HCT116 (cell line): ENCODE results near the gene AURKAIP1. TPM values are rescaled to one million over a fixed set of nuclear protein-coding genes. Genes with fewer than 3 reads are reported as not detected.

Experiments
- ATAC-seq: fragments of 200-7000 bp; cut with Tn5 transposase; 2 replicates; pipeline ENCODE4 v1.9.1; 2020; ENCODE audit warnings: mild to moderate bottlenecking, moderate library complexity
- BruUV-seq: library from RNA; stranded (reverse); fragments of 400-500 nt; replicated peaks from 2 replicates; lab custom pipeline; 2021; lab: Mats Ljungman, UMichigan
- CTCF ChIA-PET: fragments of 300-600 bp; sonication (Branson Sonifier 250); formaldehyde crosslinking; loops from one replicate; lab custom pipeline; 2021; ENCODE audit warnings: antibody characterized with exemption; lab: Charles Lee
- POLR2A ChIA-PET: fragments of 300-600, 350-600 bp; sonication (Branson Sonifier 250); formaldehyde crosslinking; loops from one replicate; lab custom pipeline; 2021; ENCODE audit warnings: antibody characterized with exemption; lab: Charles Lee
- RAD21 ChIA-PET, 2 experiments: fragments of 300-600 bp; sonication (Branson Sonifier 250); formaldehyde crosslinking; loops; one replicate each; lab custom pipeline; 2023; ENCODE audit warnings: low total read pairs in 2 of 2; ENCODE audit not compliant: uncharacterized antibody in 2 of 2, unreplicated experiment in 2 of 2, low non-redundant PET in 1 of 2; lab: Charles Lee
- DNase-seq: peaks from one replicate; pipeline ENCODE4 v3.0.0-alpha.2; 2010; ENCODE audit warnings: low read depth, low spot score
- H2AFZ ChIP-seq: fragments of 200-600 bp; shearing (Covaris generic), sonication (generic); 2 replicates; pipeline ENCODE4 v1.6.1; 2017; ENCODE audit warnings: low read depth, mixed run types, mixed read lengths, antibody characterized with exemption, low read length; ENCODE audit not compliant: poor library complexity, severe bottlenecking
- H3K27ac ChIP-seq: 2 replicates; pipeline ENCODE4 v1.5.1; 2012; ENCODE audit warnings: low read depth, low read length
- H3K27me3 ChIP-seq: fragments of 200-600 bp; sonication (generic); 2 replicates; pipeline ENCODE4 v1.6.1; 2016; ENCODE audit warnings: mixed run types, low read length, mixed read lengths; ENCODE audit not compliant: insufficient read depth
- H3K36me3 ChIP-seq, 2 experiments: fragments of 200-500 bp in 1 of 2; fragments of 200-600 bp in 1 of 2; sonication (Bioruptor generic) in 1 of 2; sonication (generic) in 1 of 2; 2 replicates each; pipeline versions ENCODE4 v1.5.1 to v1.6.1; 2014 to 2016; ENCODE audit warnings: low read length in 2 of 2, inconsistent platforms in 1 of 2, mixed read lengths in 1 of 2, mixed run types in 1 of 2; ENCODE audit not compliant: insufficient read depth in 2 of 2, control insufficient read depth in 1 of 2
- H3K4me1 ChIP-seq, 2 experiments: fragments of 200-600 bp in 1 of 2; sonication (generic) in 1 of 2; 2 replicates each; pipeline versions ENCODE4 v1.5.1 to v1.6.1; 2012 to 2017; ENCODE audit warnings: low read length in 2 of 2, inconsistent platforms in 1 of 2, mild to moderate bottlenecking in 1 of 2, mixed read lengths in 1 of 2, mixed run types in 1 of 2, moderate library complexity in 1 of 2; ENCODE audit not compliant: insufficient read depth in 2 of 2, control insufficient read depth in 1 of 2
- H3K4me2 ChIP-seq: fragments of 200-600 bp; sonication (generic); 2 replicates; pipeline ENCODE4 v1.6.1; 2017; ENCODE audit warnings: mixed run types, low read length, mixed read lengths
- H3K4me3 ChIP-seq, 2 experiments: fragments of 200-600 bp in 1 of 2; sonication (generic) in 1 of 2; replicated peaks in 1 of 2; 2 replicates each; pipeline ENCODE4 v1.5.1; 2011 to 2016; ENCODE audit warnings: low read length in 2 of 2, control low read depth in 1 of 2, low read depth in 1 of 2, mild to moderate bottlenecking in 1 of 2, mixed read lengths in 1 of 2, mixed run types in 1 of 2
- H3K79me2 ChIP-seq: fragments of 200-600 bp; sonication (generic); 2 replicates; pipeline ENCODE4 v1.6.1; 2017; ENCODE audit warnings: mild to moderate bottlenecking, mixed run types, low read length, moderate library complexity, mixed read lengths; ENCODE audit not compliant: insufficient read depth
- H3K9ac ChIP-seq: fragments of 200-600 bp; sonication (generic); 2 replicates; pipeline ENCODE4 v1.6.1; 2016; ENCODE audit warnings: low read length, mixed read lengths
- H3K9me2 ChIP-seq: fragments of 200-600 bp; sonication (generic), shearing (Covaris generic); 2 replicates; pipeline ENCODE4 v1.6.1; 2017; ENCODE audit warnings: mixed run types, mild to moderate bottlenecking, moderate library complexity; ENCODE audit not compliant: insufficient read depth
- H3K9me3 ChIP-seq, 2 experiments: fragments of 200-500 bp in 1 of 2; fragments of 200-600 bp in 1 of 2; sonication (Bioruptor generic) in 1 of 2; sonication (generic) in 1 of 2; 2 replicates each; pipeline ENCODE4 v1.6.1; 2014 to 2017; ENCODE audit warnings: low read length in 2 of 2, mixed read lengths in 2 of 2, inconsistent platforms in 1 of 2, low read depth in 1 of 2, mild to moderate bottlenecking in 1 of 2, mixed run types in 1 of 2, moderate library complexity in 1 of 2; ENCODE audit not compliant: control insufficient read depth in 1 of 2, insufficient read depth in 1 of 2
- H4K20me1 ChIP-seq: fragments of 200-600 bp; sonication (generic), shearing (Covaris generic); 2 replicates; pipeline ENCODE4 v1.6.1; 2017; ENCODE audit warnings: mixed run types, mild to moderate bottlenecking, moderate library complexity; ENCODE audit not compliant: insufficient read depth
- CEBPB ChIP-seq: IDR thresholded peaks from 2 replicates; pipeline ENCODE4 v1.6.1; 2012; ENCODE audit warnings: low read depth
- ELF1 ChIP-seq: IDR thresholded peaks from 2 replicates; pipeline ENCODE4 v1.6.1; 2012; ENCODE audit warnings: low read depth, borderline replicate concordance
- EZH2 ChIP-seq: fragments of 200-600 bp; sonication (generic); IDR thresholded peaks from 2 replicates; pipeline ENCODE4 v1.6.1; 2017; ENCODE audit warnings: antibody characterized with exemption, mixed run types
- EZH2phosphoT487 ChIP-seq: fragments of 200-600 bp; IDR thresholded peaks from 2 replicates; pipeline ENCODE4 v1.6.1; 2018; ENCODE audit warnings: antibody characterized with exemption, borderline replicate concordance
- POLR2A ChIP-seq: IDR thresholded peaks from 2 replicates; pipeline ENCODE4 v1.7.0; 2011; ENCODE audit warnings: borderline replicate concordance; ENCODE audit not compliant: insufficient read depth, insufficient read length; ENCODE audit errors: extremely low read depth
- POLR2AphosphoS5 ChIP-seq: IDR thresholded peaks from 2 replicates; pipeline ENCODE4 v1.6.1; 2011; ENCODE audit warnings: mild to moderate bottlenecking, low read depth, low read length, moderate library complexity
- RAD21 ChIP-seq: IDR thresholded peaks from 2 replicates; pipeline ENCODE4 v1.6.1; 2012; ENCODE audit warnings: low read depth, mild to moderate bottlenecking
- SIN3A ChIP-seq: IDR thresholded peaks from 2 replicates; pipeline ENCODE4 v1.6.1; 2012; ENCODE audit warnings: low read depth
- SP1 ChIP-seq: IDR thresholded peaks from 2 replicates; pipeline ENCODE4 v1.6.1; 2012; ENCODE audit warnings: low read depth
- TCF7L2 ChIP-seq: IDR thresholded peaks from 2 replicates; pipeline ENCODE4 v1.7.0; 2011; ENCODE audit warnings: borderline replicate concordance, inconsistent platforms; ENCODE audit not compliant: insufficient read depth, insufficient read length; ENCODE audit errors: extremely low read depth
- YY1 ChIP-seq: IDR thresholded peaks from 2 replicates; pipeline ENCODE4 v1.6.1; 2011; ENCODE audit warnings: low read length, low read depth, moderate library complexity, mild to moderate bottlenecking; ENCODE audit not compliant: insufficient replicate concordance; ENCODE audit errors: extremely low read depth
- ZNF274 ChIP-seq: fragments of 200-500 bp; sonication (Bioruptor generic); IDR thresholded peaks from 2 replicates; pipeline ENCODE4 v1.6.1; 2014; ENCODE audit warnings: mild to moderate bottlenecking, low read depth, low read length, inconsistent platforms
- intact Hi-C: fragments of 100-400 bp; cut with micrococcal nuclease; formaldehyde crosslinking; loops from 2 replicates; pipeline ENCODE4 v1.10.0; 2022
- total RNA-seq: library from RNA; stranded (reverse); gene quantifications from one replicate; pipeline ENCODE4 v1.2.1, GENCODE V29; 2021; ENCODE audit not compliant: unreplicated experiment
- TF ChIP-seq, protein P1 (sequence below): IDR thresholded peaks from 2 replicates; pipeline ENCODE4 v1.6.1; 2012
- TF ChIP-seq, protein P2 (sequence below), 3 experiments: fragments of 200-600 bp in 1 of 3; sonication (generic) in 1 of 3; IDR thresholded peaks in 2 of 3; conservative IDR thresholded peaks in 1 of 3; 2 replicates each; pipeline ENCODE4 v1.5.1; 2012 to 2017; ENCODE audit warnings: low read depth in 2 of 3, low read length in 2 of 3, antibody characterized with exemption in 1 of 3, borderline replicate concordance in 1 of 3, control low read depth in 1 of 3, mild to moderate bottlenecking in 1 of 3, mixed read lengths in 1 of 3, mixed run types in 1 of 3, moderate library complexity in 1 of 3; ENCODE audit not compliant: insufficient read depth in 1 of 3
- TF ChIP-seq, protein P3 (sequence below): IDR thresholded peaks from 2 replicates; pipeline ENCODE4 v1.6.1; 2012
- TF ChIP-seq, protein P4 (sequence below): IDR thresholded peaks from 2 replicates; pipeline ENCODE4 v1.6.1; 2011; ENCODE audit warnings: mild to moderate bottlenecking, low read length, moderate library complexity; ENCODE audit not compliant: insufficient replicate concordance; ENCODE audit errors: extremely low read depth

Gene AURKAIP1
- total RNA-seq, 1 experiment from 2014 or later = 200 TPM

DNA sequence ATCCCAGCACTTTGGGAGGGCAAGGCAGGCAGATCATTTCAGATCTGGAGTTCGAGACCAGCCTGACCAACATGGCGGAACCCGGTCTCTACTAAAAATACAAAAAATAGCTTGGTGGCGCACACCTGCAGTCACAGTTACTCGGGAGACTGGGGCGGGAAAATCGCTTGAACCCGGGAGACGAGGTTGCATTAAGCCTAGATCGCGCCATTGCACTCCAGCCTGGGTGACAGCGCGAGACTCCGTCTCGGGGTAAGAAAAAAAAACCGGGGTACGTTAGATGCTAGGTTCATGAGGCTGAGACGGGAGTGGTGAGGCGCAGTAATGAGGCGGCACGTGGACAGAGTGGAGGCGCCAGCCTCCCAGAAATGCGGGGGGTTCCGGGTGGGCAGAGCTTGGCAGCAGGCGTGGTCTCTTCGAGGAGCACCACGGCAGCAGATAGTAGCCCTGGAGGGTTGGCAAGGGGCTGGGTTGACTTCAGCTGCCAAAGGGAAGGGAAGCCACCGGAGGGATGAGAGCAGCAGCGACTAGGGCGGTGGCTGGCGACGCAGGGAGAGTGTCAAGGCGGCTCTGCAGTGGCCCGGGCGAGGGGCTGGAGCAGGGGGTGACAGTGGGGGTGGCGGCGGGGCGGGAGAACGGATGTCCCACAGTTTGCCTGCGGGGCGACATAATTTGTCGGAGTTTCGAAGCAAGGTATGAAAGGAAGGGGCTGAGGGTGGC lies 31.3 kb upstream of the AURKAIP1 start:
- ChIA-PET POLR2A (interaction anchor here (2.0 kb wide), 1 partner anchor 7 kb away, joined by 7 read pairs; the partner anchor contains the start of gene CCNL2), RAD21 (interaction anchor here in 1 of 2 experiments (1.4 kb wide), 1 partner anchor 28 kb away, joined by 3 read pairs; no protein-coding TSS in a partner anchor), CTCF (no interaction called here)
- ATAC-seq (peak; percentile 8), DNase-seq (no peak)
- TF ChIP-seq, protein P1, sequence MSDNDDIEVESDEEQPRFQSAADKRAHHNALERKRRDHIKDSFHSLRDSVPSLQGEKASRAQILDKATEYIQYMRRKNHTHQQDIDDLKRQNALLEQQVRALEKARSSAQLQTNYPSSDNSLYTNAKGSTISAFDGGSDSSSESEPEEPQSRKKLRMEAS = no peak
- TF ChIP-seq, protein P2, sequence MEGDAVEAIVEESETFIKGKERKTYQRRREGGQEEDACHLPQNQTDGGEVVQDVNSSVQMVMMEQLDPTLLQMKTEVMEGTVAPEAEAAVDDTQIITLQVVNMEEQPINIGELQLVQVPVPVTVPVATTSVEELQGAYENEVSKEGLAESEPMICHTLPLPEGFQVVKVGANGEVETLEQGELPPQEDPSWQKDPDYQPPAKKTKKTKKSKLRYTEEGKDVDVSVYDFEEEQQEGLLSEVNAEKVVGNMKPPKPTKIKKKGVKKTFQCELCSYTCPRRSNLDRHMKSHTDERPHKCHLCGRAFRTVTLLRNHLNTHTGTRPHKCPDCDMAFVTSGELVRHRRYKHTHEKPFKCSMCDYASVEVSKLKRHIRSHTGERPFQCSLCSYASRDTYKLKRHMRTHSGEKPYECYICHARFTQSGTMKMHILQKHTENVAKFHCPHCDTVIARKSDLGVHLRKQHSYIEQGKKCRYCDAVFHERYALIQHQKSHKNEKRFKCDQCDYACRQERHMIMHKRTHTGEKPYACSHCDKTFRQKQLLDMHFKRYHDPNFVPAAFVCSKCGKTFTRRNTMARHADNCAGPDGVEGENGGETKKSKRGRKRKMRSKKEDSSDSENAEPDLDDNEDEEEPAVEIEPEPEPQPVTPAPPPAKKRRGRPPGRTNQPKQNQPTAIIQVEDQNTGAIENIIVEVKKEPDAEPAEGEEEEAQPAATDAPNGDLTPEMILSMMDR (IDR thresholded peaks at IDR 0.05 in 2 of 3, conservative IDR thresholded peaks at IDR 0.05 in 1 of 3; ENCODE audit: borderline replicate concordance in 1 of 3, insufficient read depth in 1 of 3, low read depth in 2 of 3, low read length in 2 of 3) = no peak
- no peak for TF ChIP-seq ELF1
- TF ChIP-seq EZH2 = no peak
- no peak for TF ChIP-seq POLR2AphosphoS5
- no peak for TF ChIP-seq POLR2A
- TF ChIP-seq TCF7L2 = no peak
- TF ChIP-seq, protein P3, sequence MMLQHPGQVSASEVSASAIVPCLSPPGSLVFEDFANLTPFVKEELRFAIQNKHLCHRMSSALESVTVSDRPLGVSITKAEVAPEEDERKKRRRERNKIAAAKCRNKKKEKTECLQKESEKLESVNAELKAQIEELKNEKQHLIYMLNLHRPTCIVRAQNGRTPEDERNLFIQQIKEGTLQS = no peak
- no peak for TF ChIP-seq EZH2phosphoT487
- TF ChIP-seq SP1 = no peak
- TF ChIP-seq ZNF274 = no peak
- TF ChIP-seq YY1 = no peak
- TF ChIP-seq RAD21 = no peak
- TF ChIP-seq, protein P4, sequence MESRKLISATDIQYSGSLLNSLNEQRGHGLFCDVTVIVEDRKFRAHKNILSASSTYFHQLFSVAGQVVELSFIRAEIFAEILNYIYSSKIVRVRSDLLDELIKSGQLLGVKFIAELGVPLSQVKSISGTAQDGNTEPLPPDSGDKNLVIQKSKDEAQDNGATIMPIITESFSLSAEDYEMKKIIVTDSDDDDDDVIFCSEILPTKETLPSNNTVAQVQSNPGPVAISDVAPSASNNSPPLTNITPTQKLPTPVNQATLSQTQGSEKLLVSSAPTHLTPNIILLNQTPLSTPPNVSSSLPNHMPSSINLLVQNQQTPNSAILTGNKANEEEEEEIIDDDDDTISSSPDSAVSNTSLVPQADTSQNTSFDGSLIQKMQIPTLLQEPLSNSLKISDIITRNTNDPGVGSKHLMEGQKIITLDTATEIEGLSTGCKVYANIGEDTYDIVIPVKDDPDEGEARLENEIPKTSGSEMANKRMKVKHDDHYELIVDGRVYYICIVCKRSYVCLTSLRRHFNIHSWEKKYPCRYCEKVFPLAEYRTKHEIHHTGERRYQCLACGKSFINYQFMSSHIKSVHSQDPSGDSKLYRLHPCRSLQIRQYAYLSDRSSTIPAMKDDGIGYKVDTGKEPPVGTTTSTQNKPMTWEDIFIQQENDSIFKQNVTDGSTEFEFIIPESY = no peak
- TF ChIP-seq CEBPB = no peak
- no peak for TF ChIP-seq SIN3A
- BruUV-seq = no TSS peak
- peaks cover 11 to 39% of the 10 kb centered on the region in 2 experiments for H3K36me3 ChIP-seq
- no peak overlapping the region for H2AFZ ChIP-seq
- no peaks in the 10 kb centered on the region for H3K27me3 ChIP-seq
- peak overlapping the region; percentile 98 for H3K9ac ChIP-seq
- peaks cover 8% of the 10 kb centered on the region; the same call in 1 of the 2 replicates for H4K20me1 ChIP-seq
- H3K4me1 ChIP-seq = peaks cover 17 to 40% of the 10 kb centered on the region in 2 experiments
- H3K79me2 ChIP-seq = peaks cover 73% of the 10 kb centered on the region
- H3K4me3 ChIP-seq = peak overlapping the region; percentile 88 to 92
- no peaks in the 10 kb centered on the region for H3K9me3 ChIP-seq
- H3K27ac ChIP-seq = peak overlapping the region; percentile 99
- no peaks in the 10 kb centered on the region for H3K9me2 ChIP-seq
- intact Hi-C loops = loop anchor here (2.0 kb wide), 1 partner anchor 27 kb away; no protein-coding TSS in a partner anchor
- H3K4me2 ChIP-seq = peak overlapping the region; percentile 95
